Aorta (tissue), 5 donors: ENCODE results near the gene FHIT. TPM values are rescaled to one million over a fixed set of nuclear protein-coding genes. Genes with fewer than 3 reads are reported as not detected.
A peak's percentile ranks its signal among the peaks of the same experiment; 100 is the strongest.

Source experiments
- ATAC-seq: fragments of 200-7000 bp; cut with Tn5 transposase; one replicate; pipeline ENCODE4 v1.9.1; 2022; ENCODE audit warnings: moderate library complexity; ENCODE audit not compliant: low FRiP score
- DNase-seq, 2 donors: peaks; one replicate each; pipeline ENCODE4 v3.0.0-alpha.2; 2020
- H3K27ac ChIP-seq, 2 donors: one replicate each; pipeline ENCODE4 v1.5.1; 2013; ENCODE audit warnings: low read length in 2 of 2, mild to moderate bottlenecking in 2 of 2, moderate library complexity in 2 of 2, control low read depth in 1 of 2, inconsistent platforms in 1 of 2, low read depth in 1 of 2
- H3K27me3 ChIP-seq, 2 donors: one replicate each; pipeline ENCODE4 v1.6.1; 2013; ENCODE audit warnings: control low read depth in 1 of 2, low read length in 1 of 2, mild to moderate bottlenecking in 1 of 2, moderate library complexity in 1 of 2; ENCODE audit not compliant: insufficient read depth in 2 of 2, control insufficient read depth in 1 of 2
- H3K36me3 ChIP-seq, 2 donors: one replicate each; pipeline ENCODE4 v1.6.1; 2013; ENCODE audit warnings: control low read depth in 1 of 2, low read length in 1 of 2, mild to moderate bottlenecking in 1 of 2; ENCODE audit not compliant: insufficient read depth in 2 of 2, control insufficient read depth in 1 of 2
- H3K4me1 ChIP-seq, 2 donors: one replicate each; pipeline ENCODE4 v1.6.1; 2013; ENCODE audit warnings: low read length in 2 of 2, control low read depth in 1 of 2, mild to moderate bottlenecking in 1 of 2, moderate library complexity in 1 of 2; ENCODE audit not compliant: insufficient read depth in 2 of 2, control insufficient read depth in 1 of 2
- H3K4me3 ChIP-seq, 2 donors: one replicate each; pipeline ENCODE4 v1.5.1; 2013; ENCODE audit warnings: low read length in 2 of 2, control low read depth in 1 of 2, mild to moderate bottlenecking in 1 of 2
- H3K9me3 ChIP-seq: one replicate; pipeline ENCODE4 v1.6.1; 2013; ENCODE audit warnings: mild to moderate bottlenecking, low read length; ENCODE audit not compliant: control insufficient read depth
- WGBS, 2 donors: extraction: QIAGEN DNeasy Blood & Tissue Kit; methylation state at CpG; one replicate each; pipeline ENCODE4 v1.1.7; 2013; 5-methylcytosine and 5-hydroxymethylcytosine counted together
- intact Hi-C, 2 donors: fragments of 100-400 bp; cut with DNase I; formaldehyde crosslinking; loops; one replicate each; pipeline versions ENCODE4 v1.14.2 to v1.15.0; 2022
- polyA plus RNA-seq, 2 donors: library from polyadenylated mRNA; stranded (reverse); fragments of 200-250 nt; gene quantifications; one replicate each; pipeline ENCODE4 v1.2.3, GENCODE V29; 2013
- total RNA-seq, 2 donors: library from RNA; stranded (reverse); fragmentation: NEBNext Ultra II Directional; extraction: Animal tissue kit (Norgen Biotek cat#: 25700); gene quantifications; one replicate each; pipeline ENCODE4 v1.2.1, GENCODE V29; 2021
- donor health status: healthy with polysubstance abuse.
- donor health status: Bipolar disorder and iron deficiency.
- donor health status: DM: no; HTN: no; CAD: no.
- donor health status: DM: no; HTN: no; CAD: no.
- donor health status: DM: yes; HTN: yes; CAD: no.

FHIT gene
- total and polyA plus RNA-seq, 4 donors = 1.1 to 9.2 (median 3.0) TPM

DNA sequence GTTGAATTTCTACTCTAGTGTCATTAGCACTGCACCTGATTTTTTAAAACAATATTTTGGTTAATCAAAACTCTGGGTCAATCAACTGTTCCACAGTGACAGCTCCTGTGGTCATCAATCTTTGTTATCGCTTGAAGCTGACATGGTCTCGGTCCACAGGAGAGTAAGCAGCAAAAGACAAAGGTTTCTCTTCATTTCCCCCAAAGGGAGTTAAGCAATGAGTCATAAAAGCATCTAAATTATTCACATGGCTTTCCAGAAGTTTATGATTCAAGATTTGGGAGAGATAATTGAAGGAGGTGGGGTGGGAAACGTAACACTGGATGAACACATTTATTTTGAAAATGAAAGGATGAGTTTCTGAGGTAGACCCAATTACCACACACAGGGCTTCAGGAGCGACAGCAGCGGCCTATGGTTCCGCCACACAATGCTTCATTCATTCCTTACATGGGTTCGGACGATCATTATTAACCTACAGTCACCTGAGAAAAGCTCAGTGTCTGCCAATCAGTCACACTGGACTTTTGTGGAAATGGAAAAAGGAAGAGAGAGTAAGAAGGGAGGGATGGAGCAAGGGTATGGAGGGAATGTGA lies 505.1 kb downstream of the FHIT start:
- Histone ChIP-seq H3K9me3 (peaks cover 4% of the 10 kb centered on the region), H3K4me1 (peaks cover 0 to 2% of the 10 kb centered on the region in 2 donors), H3K27me3 (no peaks in the 10 kb centered on the region), H3K36me3 (no peaks in the 10 kb centered on the region), H3K27ac (no peak overlapping the region), H3K4me3 (no peak overlapping the region)
- ATAC-seq (no peak), DNase-seq (no peak)
- WGBS, 2 donors = 95 to 98% methylated on average over 8 of the region's 8 CpGs
- intact Hi-C loops = no loop called here

- DNase-seq = no peak
- peak overlapping the region in 1 of 2 donors; percentile 56 for H3K27ac ChIP-seq
- H3K4me3 ChIP-seq = no peak overlapping the region
- H3K36me3 ChIP-seq = no peaks in the 10 kb centered on the region
- H3K4me1 ChIP-seq = peaks cover 0 to 2% of the 10 kb centered on the region in 2 donors
- ATAC-seq = no peak
- H3K9me3 ChIP-seq = no peaks in the 10 kb centered on the region
- no peaks in the 10 kb centered on the region for H3K27me3 ChIP-seq
- WGBS, 2 donors = 17 to 22% methylated on average over 4 of the region's 4 CpGs
- intact Hi-C loops = no loop called here
Observed at GRCh38 chr3:60743631-60744164, 507.6 kb downstream of the FHIT start.

- Histone ChIP-seq H3K27me3 (no peaks in the 10 kb centered on the region), H3K4me1 (peaks cover 0 to 2% of the 10 kb centered on the region in 2 donors), H3K9me3 (no peaks in the 10 kb centered on the region), H3K27ac (no peak overlapping the region), H3K36me3 (no peaks in the 10 kb centered on the region), H3K4me3 (no peak overlapping the region)
- no peak for ATAC-seq
- intact Hi-C loops = no loop called here
- WGBS, 2 donors = 59 to 64% methylated on average over 8 of the region's 8 CpGs
- no peak for DNase-seq
Observed at GRCh38 chr3:60742606-60743145, 508.6 kb downstream of the FHIT start.

- no peaks in the 10 kb centered on the region for H3K36me3 ChIP-seq
- H3K9me3 ChIP-seq = no peaks in the 10 kb centered on the region
- 80 to 87% methylated on average over 8 of the region's 8 CpGs for WGBS, 2 donors
- H3K4me1 ChIP-seq = peaks cover 0 to under 1% of the 10 kb centered on the region in 2 donors
- intact Hi-C loops = no loop called here
- no peak overlapping the region for H3K27ac ChIP-seq
- no peaks in the 10 kb centered on the region for H3K27me3 ChIP-seq
- DNase-seq (no peak), ATAC-seq (no peak)
- H3K4me3 ChIP-seq = no peak overlapping the region
Observed at GRCh38 chr3:60737633-60738399, 513.4 kb downstream of the FHIT start.

GRCh38 chr3:60730371-60730770 lies 520.9 kb downstream of the FHIT start:
- no peak overlapping the region for H3K27ac ChIP-seq
- H3K27me3 ChIP-seq = no peaks in the 10 kb centered on the region
- H3K4me1 ChIP-seq = no peaks in the 10 kb centered on the region
- DNase-seq = no peak
- no peaks in the 10 kb centered on the region for H3K36me3 ChIP-seq
- peaks cover 3% of the 10 kb centered on the region for H3K9me3 ChIP-seq
- WGBS, 2 donors = 96 to 97% methylated on average over 9 of the region's 9 CpGs
- intact Hi-C loops = no loop called here
- ATAC-seq = no peak
- no peak overlapping the region for H3K4me3 ChIP-seq

GRCh38 chr3:60729056-60729455 lies 522.2 kb downstream of the FHIT start:
- H3K4me3 ChIP-seq = no peak overlapping the region

GRCh38 chr3:60728006-60728405 lies 523.2 kb downstream of the FHIT start:
- ATAC-seq = no peak
- Histone ChIP-seq H3K4me3 (no peak overlapping the region), H3K27ac (no peak overlapping the region), H3K9me3 (peaks cover 3% of the 10 kb centered on the region), H3K36me3 (no peaks in the 10 kb centered on the region), H3K27me3 (no peaks in the 10 kb centered on the region), H3K4me1 (no peaks in the 10 kb centered on the region)
- no peak for DNase-seq
- 42 to 63% methylated on average over 1 of the region's 1 CpG for WGBS, 2 donors
- intact Hi-C loops = no loop called here

More at GRCh38 chr3:60729056-60729455, 522.2 kb downstream of the FHIT start:
- Histone ChIP-seq H3K4me1 (no peaks in the 10 kb centered on the region), H3K27ac (no peak overlapping the region), H3K27me3 (no peaks in the 10 kb centered on the region), H3K9me3 (peaks cover 3% of the 10 kb centered on the region), H3K36me3 (no peaks in the 10 kb centered on the region)
- WGBS, 2 donors = 74 to 79% methylated on average over 6 of the region's 6 CpGs
- DNase-seq (no peak), ATAC-seq (no peak)
- intact Hi-C loops = no loop called here

- 30 to 54% methylated on average over 2 of the region's 2 CpGs for WGBS, 2 donors
- no peak for DNase-seq
- Histone ChIP-seq H3K4me3 (no peak overlapping the region), H3K9me3 (no peaks in the 10 kb centered on the region), H3K36me3 (no peaks in the 10 kb centered on the region), H3K27ac (no peak overlapping the region), H3K27me3 (no peaks in the 10 kb centered on the region), H3K4me1 (peaks cover 0 to 9% of the 10 kb centered on the region in 2 donors)
- intact Hi-C loops = no loop called here
- ATAC-seq = no peak
Observed at GRCh38 chr3:60720736-60721135, 530.5 kb downstream of the FHIT start.
